IPS-11a (cell line): ENCODE measurements around the gene NLRP4.

Source experiments
- H3K4me3 ChIP-seq: one replicate; pipeline ENCODE4 v1.5.1; 2013; ENCODE audit warnings: low read depth, low read length, control low read depth

NLRP4 gene

GRCh38 chr19:55836340-55836739 is at the start of gene NLRP4:
Gene NLRP4, plus strand, starts transcription at chr19:55836540. Its CDS starts 15,541 bp downstream, at chr19:55852081.
- no peak within 1 kb of the TSS for H3K4me3 ChIP-seq

GRCh38 chr19:55795021-55795420 is 41.3 kb upstream of the NLRP4 start:
- H3K4me3 ChIP-seq, result no peak overlapping the region

GRCh38 chr19:55801416-55801815 is 34.9 kb upstream of the NLRP4 start:
- no peak overlapping the region for H3K4me3 ChIP-seq

GRCh38 chr19:55802281-55802680 is 34.1 kb upstream of the NLRP4 start:
- no peak overlapping the region for H3K4me3 ChIP-seq

GRCh38 chr19:55809381-55810058 is 26.8 kb upstream of the NLRP4 start:
- no peak overlapping the region for H3K4me3 ChIP-seq

GRCh38 chr19:55811340-55811739 is 25.0 kb upstream of the NLRP4 start:
- no peak overlapping the region for H3K4me3 ChIP-seq

- no peak overlapping the region for H3K4me3 ChIP-seq
Measured at GRCh38 chr19:55812449-55812848, 23.9 kb upstream of the NLRP4 start.

GRCh38 chr19:55813906-55814305 is 22.4 kb upstream of the NLRP4 start:
- H3K4me3 ChIP-seq, result no peak overlapping the region

- no peak overlapping the region for H3K4me3 ChIP-seq
Measured at GRCh38 chr19:55820037-55820436, 16.3 kb upstream of the NLRP4 start.

GRCh38 chr19:55830656-55831055 is 5.7 kb upstream of the NLRP4 start:
- no peak overlapping the region for H3K4me3 ChIP-seq

- H3K4me3 ChIP-seq, result no peak within 1 kb of the TSS
Measured at GRCh38 chr19:55831846-55832245, 4.5 kb upstream of the NLRP4 start, which contains the start of gene NLRP11. Gene NLRP11, minus strand, starts transcription at chr19:55831999. Its CDS starts 13,825 bp downstream, at chr19:55818174.

- no peak overlapping the region for H3K4me3 ChIP-seq
Measured at GRCh38 chr19:55832676-55833075, 3.7 kb upstream of the NLRP4 start.

GRCh38 chr19:55838251-55838650 is 1.9 kb downstream of the NLRP4 start:
- H3K4me3 ChIP-seq, result no peak overlapping the region

- H3K4me3 ChIP-seq, result no peak overlapping the region
Measured at GRCh38 chr19:55838906-55839305, 2.6 kb downstream of the NLRP4 start.

GRCh38 chr19:55855160-55855559 is 18.8 kb downstream of the NLRP4 start:
- H3K4me3 ChIP-seq, result no peak overlapping the region

- H3K4me3 ChIP-seq, result no peak overlapping the region
Measured at GRCh38 chr19:55857149-55857548, 20.8 kb downstream of the NLRP4 start.

- no peak overlapping the region for H3K4me3 ChIP-seq
Measured at GRCh38 chr19:55857974-55858373, 21.6 kb downstream of the NLRP4 start.

- no peak overlapping the region for H3K4me3 ChIP-seq
Measured at GRCh38 chr19:55858401-55858800, 22.1 kb downstream of the NLRP4 start.

- no peak overlapping the region for H3K4me3 ChIP-seq
Measured at GRCh38 chr19:55858969-55859368, 22.6 kb downstream of the NLRP4 start.

GRCh38 chr19:55866521-55866920 is 30.2 kb downstream of the NLRP4 start:
- no peak overlapping the region for H3K4me3 ChIP-seq

- H3K4me3 ChIP-seq, result no peak overlapping the region
Measured at GRCh38 chr19:55867101-55867500, 30.8 kb downstream of the NLRP4 start.

GRCh38 chr19:55870736-55871135 is 34.4 kb downstream of the NLRP4 start:
- no peak overlapping the region for H3K4me3 ChIP-seq

- H3K4me3 ChIP-seq, result no peak overlapping the region
Measured at GRCh38 chr19:55877211-55877610, 40.9 kb downstream of the NLRP4 start.
